ENCODE measurements around the gene TNIP2.
"Not testable (repeated sequence)": the region's sequence is repeated elsewhere in the genome, so short reads cannot be mapped to it uniquely, and the experiment has no call there.

Gene TNIP2

GRCh38 chr4:2781911-2782310, 25.8 kb upstream of the TNIP2 start:
- TF ChIP-seq CTCF (IDR thresholded peaks at IDR 0.05; ENCODE audit: insufficient read depth, missing control alignments): no peak
- no peak for DNase-seq (ENCODE audit: insufficient read length, low spot score)
- FAIRE-seq: no peak

- not testable (repeated sequence) for DNase-seq (ENCODE audit: insufficient read length, low spot score); FAIRE-seq
Measured at GRCh38 chr4:2780643-2781042, 24.5 kb upstream of the TNIP2 start.

- FAIRE-seq (no peak), DNase-seq (ENCODE audit: insufficient read length, low spot score) (no peak)
- no peak for TF ChIP-seq CTCF (IDR thresholded peaks at IDR 0.05; ENCODE audit: insufficient read depth, missing control alignments)
Measured at GRCh38 chr4:2771264-2771663, 15.1 kb upstream of the TNIP2 start.

- TF ChIP-seq CTCF (IDR thresholded peaks at IDR 0.05; ENCODE audit: insufficient read depth, missing control alignments): no peak
- DNase-seq (ENCODE audit: insufficient read length, low spot score) (no peak), FAIRE-seq (no peak)
Measured at GRCh38 chr4:2768921-2769336, 12.8 kb upstream of the TNIP2 start.

GRCh38 chr4:2768124-2768523, 12.0 kb upstream of the TNIP2 start:
- DNase-seq (ENCODE audit: insufficient read length, low spot score): no peak
- TF ChIP-seq CTCF (IDR thresholded peaks at IDR 0.05; ENCODE audit: insufficient read depth, missing control alignments): no peak

GRCh38 chr4:2767705-2768074, 11.6 kb upstream of the TNIP2 start:
- DNase-seq (ENCODE audit: insufficient read length, low spot score): no peak
- no peak for TF ChIP-seq CTCF (IDR thresholded peaks at IDR 0.05; ENCODE audit: insufficient read depth, missing control alignments)
- no peak for FAIRE-seq

More at GRCh38 chr4:2768124-2768523, 12.0 kb upstream of the TNIP2 start:
- no peak for FAIRE-seq

- no peak for DNase-seq (ENCODE audit: insufficient read length, low spot score)
- no peak for FAIRE-seq
- no peak for TF ChIP-seq CTCF (IDR thresholded peaks at IDR 0.05; ENCODE audit: insufficient read depth, missing control alignments)
Measured at GRCh38 chr4:2767046-2767704, 11.0 kb upstream of the TNIP2 start.

Measured in D721Med (cell line).